H9 (cell line): ENCODE results near the gene ARID3A. TPM values are rescaled to one million over a fixed set of nuclear protein-coding genes. Genes with fewer than 3 reads are reported as not detected.

ENCODE experiments used
- DNase-seq: peaks from one replicate; pipeline ENCODE4 v3.0.0-alpha.2; 2017
- H2AFZ ChIP-seq: one replicate; pipeline ENCODE4 v1.6.1; 2013; ENCODE audit warnings: mild to moderate bottlenecking, low read length, control low read depth, moderate library complexity
- H2AK5ac ChIP-seq: 2 replicates; pipeline ENCODE4 v1.6.1; 2013; ENCODE audit warnings: low read length, control low read depth, mixed read lengths; ENCODE audit not compliant: insufficient read length
- H2BK120ac ChIP-seq: one replicate; pipeline ENCODE4 v1.6.1; 2013; ENCODE audit warnings: low read depth, mild to moderate bottlenecking, low read length, control low read depth, inconsistent platforms; ENCODE audit not compliant: poor library complexity, severe bottlenecking
- H2BK12ac ChIP-seq: 2 replicates; pipeline ENCODE4 v1.6.1; 2013; ENCODE audit warnings: low read length, control low read depth, mixed read lengths, low read depth; ENCODE audit not compliant: insufficient read length
- H2BK15ac ChIP-seq: 2 replicates; pipeline ENCODE4 v1.6.1; 2013; ENCODE audit warnings: low read depth, low read length, control low read depth
- H2BK20ac ChIP-seq: one replicate; pipeline ENCODE4 v1.6.1; 2013; ENCODE audit warnings: low read depth, mild to moderate bottlenecking, low read length, control low read depth, inconsistent platforms; ENCODE audit not compliant: poor library complexity, severe bottlenecking
- H2BK5ac ChIP-seq: 2 replicates; pipeline ENCODE4 v1.6.1; 2013; ENCODE audit warnings: low read length, control low read depth, mixed read lengths; ENCODE audit not compliant: insufficient read length
- H3K14ac ChIP-seq: 2 replicates; pipeline ENCODE4 v1.6.1; 2013; ENCODE audit warnings: low read length, control low read depth; ENCODE audit not compliant: insufficient read depth
- H3K18ac ChIP-seq: 2 replicates; pipeline ENCODE4 v1.6.1; 2013; ENCODE audit warnings: low read depth, mild to moderate bottlenecking, mixed read lengths, low read length, control low read depth; ENCODE audit not compliant: insufficient read length
- H3K23ac ChIP-seq: 2 replicates; pipeline ENCODE4 v1.6.1; 2013; ENCODE audit warnings: low read length, control low read depth, mixed read lengths, low read depth; ENCODE audit not compliant: insufficient read length
- H3K23me2 ChIP-seq: 2 replicates; pipeline ENCODE4 v1.6.1; 2013; ENCODE audit warnings: low read depth, mild to moderate bottlenecking, mixed read lengths, low read length, control low read depth; ENCODE audit not compliant: insufficient read length, poor library complexity, severe bottlenecking
- H3K27ac ChIP-seq: 2 replicates; pipeline ENCODE4 v1.5.1; 2013; ENCODE audit warnings: low read length, control low read depth, mixed read lengths, low read depth; ENCODE audit not compliant: insufficient read length
- H3K27me3 ChIP-seq: 2 replicates; pipeline ENCODE4 v1.6.1; 2013; ENCODE audit warnings: low read length, control low read depth, inconsistent platforms; ENCODE audit not compliant: insufficient read depth
- H3K4ac ChIP-seq: 2 replicates; pipeline ENCODE4 v1.6.1; 2013; ENCODE audit warnings: low read depth, mild to moderate bottlenecking, control low read depth, inconsistent platforms, low read length, moderate library complexity
- H3K4me1 ChIP-seq: 2 replicates; pipeline ENCODE4 v1.6.1; 2013; ENCODE audit warnings: low read length, control low read depth, inconsistent platforms; ENCODE audit not compliant: insufficient read depth
- H3K4me2 ChIP-seq: 2 replicates; pipeline ENCODE4 v1.6.1; 2013; ENCODE audit warnings: low read length, control low read depth, mixed read lengths; ENCODE audit not compliant: insufficient read length, insufficient read depth
- H3K56ac ChIP-seq: 2 replicates; pipeline ENCODE4 v1.6.1; 2013; ENCODE audit warnings: low read depth, mild to moderate bottlenecking, mixed read lengths, low read length, control low read depth; ENCODE audit not compliant: insufficient read length
- H3K79me1 ChIP-seq: 2 replicates; pipeline ENCODE4 v1.6.1; 2013; ENCODE audit warnings: low read depth, mild to moderate bottlenecking, moderate library complexity, low read length, control low read depth, inconsistent platforms; ENCODE audit not compliant: insufficient read depth, poor library complexity, severe bottlenecking
- H3K79me2 ChIP-seq: 2 replicates; pipeline ENCODE4 v1.6.1; 2013; ENCODE audit warnings: low read length, control low read depth, inconsistent platforms; ENCODE audit not compliant: insufficient read depth
- H3K9ac ChIP-seq: 2 replicates; pipeline ENCODE4 v1.6.1; 2013; ENCODE audit warnings: low read length, control low read depth, mixed read lengths; ENCODE audit not compliant: insufficient read length; ENCODE audit errors: extremely low read depth
- H3K9me3 ChIP-seq: one replicate; pipeline ENCODE4 v1.6.1; 2013; ENCODE audit warnings: low read depth, low read length, inconsistent platforms; ENCODE audit not compliant: control insufficient read depth
- H3T11ph ChIP-seq: one replicate; pipeline ENCODE4 v1.6.1; 2013; ENCODE audit warnings: mild to moderate bottlenecking, low read length, control low read depth, inconsistent platforms
- H4K20me1 ChIP-seq: one replicate; pipeline ENCODE4 v1.6.1; 2013; ENCODE audit not compliant: control insufficient read depth, insufficient read length, insufficient read depth
- H4K5ac ChIP-seq: 2 replicates; pipeline ENCODE4 v1.6.1; 2013; ENCODE audit warnings: low read depth, mild to moderate bottlenecking, mixed read lengths, low read length, control low read depth; ENCODE audit not compliant: insufficient read length
- H4K8ac ChIP-seq: replicated peaks from 2 replicates; pipeline ENCODE4 v1.6.1; 2013; ENCODE audit warnings: low read length, control low read depth, mixed read lengths, low read depth; ENCODE audit not compliant: insufficient read length
- H4K91ac ChIP-seq: 2 replicates; pipeline ENCODE4 v1.6.1; 2013; ENCODE audit warnings: low read depth, mild to moderate bottlenecking, moderate library complexity, mixed read lengths, low read length, control low read depth; ENCODE audit not compliant: insufficient read length
- H3K27ac Mint-ChIP-seq, 3 experiments: 2 replicates in 2 of 3; 3 replicates in 1 of 3; pipeline ENCODE4 v1.8.0; 2020 to 2021; ENCODE audit warnings: mixed read lengths in 3 of 3, mild to moderate bottlenecking in 1 of 3, moderate library complexity in 1 of 3
- H3K27me3 Mint-ChIP-seq: 2 replicates; pipeline ENCODE4 v1.8.0; 2021; ENCODE audit warnings: low read depth, mild to moderate bottlenecking, moderate library complexity, mixed read lengths
- H3K36me3 Mint-ChIP-seq, 3 experiments: 2 replicates in 2 of 3; 3 replicates in 1 of 3; pipeline ENCODE4 v1.8.0; 2020 to 2021; ENCODE audit warnings: low read depth in 3 of 3, mixed read lengths in 3 of 3; ENCODE audit not compliant: insufficient read depth in 1 of 3
- H3K4me1 Mint-ChIP-seq, 2 experiments: 2 replicates each; pipeline ENCODE4 v1.8.0; 2020; ENCODE audit warnings: mixed read lengths in 2 of 2
- H3K4me3 Mint-ChIP-seq, 2 experiments: 2 replicates in 1 of 2; 3 replicates in 1 of 2; pipeline ENCODE4 v1.8.0; 2020 to 2021; ENCODE audit warnings: mild to moderate bottlenecking in 2 of 2, mixed read lengths in 2 of 2, moderate library complexity in 1 of 2
- H3K9me3 Mint-ChIP-seq, 2 experiments: 2 replicates in 1 of 2; 3 replicates in 1 of 2; pipeline ENCODE4 v1.8.0; 2020; ENCODE audit warnings: mild to moderate bottlenecking in 2 of 2, mixed read lengths in 2 of 2, moderate library complexity in 1 of 2
- WGBS: extraction: QIAGEN DNeasy Blood & Tissue Kit; methylation state at CpG from one replicate; pipeline ENCODE4 v1.1.7; 2013; ENCODE audit warnings: missing lambda C conversion rate, low lambda C conversion rate, mixed read lengths; ENCODE audit not compliant: insufficient read length; ENCODE audit errors: extremely low coverage; 5-methylcytosine and 5-hydroxymethylcytosine counted together
- total RNA-seq: library from RNA; stranded (reverse); gene quantifications from 2 replicates; pipeline ENCODE4 v1.2.1, GENCODE V29; 2021
- TF ChIP-seq, protein P1 (sequence below): fragments of 200-600 bp; sonication (generic); conservative IDR thresholded peaks from 3 replicates; pipeline ENCODE4 v1.8.0; 2021; ENCODE audit warnings: antibody characterized with exemption, mild to moderate bottlenecking

Gene ARID3A
- total RNA-seq, 1 experiment from 2014 or later = 98.3 TPM

DNA sequence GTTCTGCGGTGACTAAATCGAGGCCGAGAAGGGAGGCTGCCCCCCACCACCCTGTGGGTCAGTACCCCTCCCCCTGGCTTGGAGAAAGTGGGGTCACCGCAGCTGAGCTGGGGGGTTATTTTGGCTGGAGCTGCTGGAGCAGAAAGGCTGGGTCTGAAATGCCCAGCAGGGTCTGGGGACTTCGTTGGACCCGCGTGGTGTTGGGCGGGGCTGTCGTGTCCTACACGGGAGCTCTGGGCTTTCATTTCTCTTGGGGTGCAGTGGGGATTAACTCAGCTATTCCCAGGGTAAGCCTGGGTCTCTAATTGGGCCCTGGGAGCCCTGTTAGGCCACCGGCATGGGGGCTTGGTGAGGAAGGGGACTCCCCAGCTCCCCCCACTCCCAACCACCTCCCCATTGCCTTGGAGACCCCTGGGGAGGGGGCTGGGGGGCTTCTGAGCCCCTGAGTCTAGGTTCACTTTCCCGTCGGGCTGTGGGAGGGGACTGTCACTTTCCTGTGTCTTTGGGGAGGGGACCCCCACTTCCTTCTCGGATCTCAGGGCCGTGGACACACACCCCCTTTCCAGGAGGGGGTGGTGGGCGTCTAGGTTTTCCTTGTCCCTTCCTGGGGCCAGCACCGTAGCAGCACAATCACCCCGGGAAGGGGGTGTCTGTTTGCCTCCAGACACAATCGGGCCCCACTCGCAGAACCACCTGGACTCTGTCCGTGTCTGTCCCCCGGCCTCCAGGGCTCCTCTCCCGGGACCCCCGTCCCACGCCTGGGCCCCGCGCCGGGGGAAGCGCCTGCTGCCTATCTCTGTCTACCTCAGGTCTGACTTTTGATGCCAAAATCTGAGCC, 48.1 kb downstream of the ARID3A start:
- H3K23me2 ChIP-seq = no peaks in the 10 kb centered on the region
- Mint-ChIP-seq H3K27me3 (no peaks in the 10 kb centered on the region), H3K36me3 (peaks cover 25 to 29% (median 28%) of the 10 kb centered on the region in 3 experiments), H3K9me3 (peaks cover 9 to 10% of the 10 kb centered on the region in 2 experiments), H3K4me1 (peaks cover 0 to 12% of the 10 kb centered on the region in 2 experiments; a peak in 1 of 4 replicates), H3K4me3 (no peak overlapping the region), H3K27ac (no peak overlapping the region)
- H3K27ac ChIP-seq = no peak overlapping the region
- no peak overlapping the region for H2BK12ac ChIP-seq
- no peak overlapping the region for H3K56ac ChIP-seq
- no peak overlapping the region for H2AK5ac ChIP-seq
- no peak for DNase-seq
- H3K4ac ChIP-seq = no peak overlapping the region
- H3T11ph ChIP-seq = no peak overlapping the region
- H3K9me3 ChIP-seq = peaks cover 7% of the 10 kb centered on the region
- no peaks in the 10 kb centered on the region for H3K79me1 ChIP-seq
- H3K79me2 ChIP-seq = no peaks in the 10 kb centered on the region
- no peak overlapping the region for H3K9ac ChIP-seq
- H3K23ac ChIP-seq = no peak overlapping the region
- H2BK120ac ChIP-seq = no peak overlapping the region
- H2BK20ac ChIP-seq = no peak overlapping the region
- H3K4me2 ChIP-seq = no peak overlapping the region
- no peaks in the 10 kb centered on the region for H3K27me3 ChIP-seq
- TF ChIP-seq, protein P1, sequence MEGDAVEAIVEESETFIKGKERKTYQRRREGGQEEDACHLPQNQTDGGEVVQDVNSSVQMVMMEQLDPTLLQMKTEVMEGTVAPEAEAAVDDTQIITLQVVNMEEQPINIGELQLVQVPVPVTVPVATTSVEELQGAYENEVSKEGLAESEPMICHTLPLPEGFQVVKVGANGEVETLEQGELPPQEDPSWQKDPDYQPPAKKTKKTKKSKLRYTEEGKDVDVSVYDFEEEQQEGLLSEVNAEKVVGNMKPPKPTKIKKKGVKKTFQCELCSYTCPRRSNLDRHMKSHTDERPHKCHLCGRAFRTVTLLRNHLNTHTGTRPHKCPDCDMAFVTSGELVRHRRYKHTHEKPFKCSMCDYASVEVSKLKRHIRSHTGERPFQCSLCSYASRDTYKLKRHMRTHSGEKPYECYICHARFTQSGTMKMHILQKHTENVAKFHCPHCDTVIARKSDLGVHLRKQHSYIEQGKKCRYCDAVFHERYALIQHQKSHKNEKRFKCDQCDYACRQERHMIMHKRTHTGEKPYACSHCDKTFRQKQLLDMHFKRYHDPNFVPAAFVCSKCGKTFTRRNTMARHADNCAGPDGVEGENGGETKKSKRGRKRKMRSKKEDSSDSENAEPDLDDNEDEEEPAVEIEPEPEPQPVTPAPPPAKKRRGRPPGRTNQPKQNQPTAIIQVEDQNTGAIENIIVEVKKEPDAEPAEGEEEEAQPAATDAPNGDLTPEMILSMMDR = no peak
- no peak overlapping the region for H3K14ac ChIP-seq
- H3K4me1 ChIP-seq = no peaks in the 10 kb centered on the region
- H4K5ac ChIP-seq = no peak overlapping the region
- no CpG with 5 or more reads among the region's 29 CpGs for WGBS
- H2AFZ ChIP-seq = no peak overlapping the region
- H4K20me1 ChIP-seq = peaks cover 2% of the 10 kb centered on the region
- H3K18ac ChIP-seq = no peak overlapping the region
- no peak overlapping the region for H2BK15ac ChIP-seq
- H2BK5ac ChIP-seq = no peak overlapping the region
- no peak overlapping the region for H4K8ac ChIP-seq
- no peak overlapping the region for H4K91ac ChIP-seq
